Measurements from ENCODE around the gene DCAF7.

GRCh38 chr17:63500543-63501390, 49.5 kb upstream of the DCAF7 start:
- no peak for TF ChIP-seq CTCF (IDR thresholded peaks at IDR 0.05)
- no peak for TF ChIP-seq POLR2A (IDR thresholded peaks at IDR 0.05)
- TF ChIP-seq POLR2AphosphoS5 (IDR thresholded peaks at IDR 0.05; ENCODE audit: insufficient read depth in 1 of 2, low read depth in 1 of 2): no peak
